ENCODE measurements around the gene CEP295NL. TPM values are rescaled to one million over a fixed set of nuclear protein-coding genes. Genes with fewer than 3 reads are reported as not detected.

The CEP295NL gene
- total RNA-seq, 4 donors from 2014 or later: 1.1 to 45.4 (median 9.1) TPM

- Histone ChIP-seq H3K27ac (no peak overlapping the region), H3K4me3 (no peak overlapping the region), H3K36me3 (no peaks in the 10 kb centered on the region), H3K9me3 (no peaks in the 10 kb centered on the region), H3K4me1 (peaks cover 0 to 42% (median 10%) of the 10 kb centered on the region in 4 donors), H3K27me3 (no peaks in the 10 kb centered on the region)
- DNase-seq: no peak
- no peak for TF ChIP-seq CTCF (IDR thresholded peaks at IDR 0.05)
- TF ChIP-seq POLR2A (IDR thresholded peaks at IDR 0.05): no peak
Observed at GRCh38 chr17:78893684-78894083, 9.3 kb downstream of the CEP295NL start.

- H3K27ac ChIP-seq: no peak overlapping the region
- DNase-seq: no peak
- TF ChIP-seq POLR2A (IDR thresholded peaks at IDR 0.05) (no peak), CTCF (IDR thresholded peaks at IDR 0.05) (no peak)
- no peaks in the 10 kb centered on the region for H3K27me3 ChIP-seq
- H3K4me1 ChIP-seq: peaks cover 0 to 42% (median 10%) of the 10 kb centered on the region in 4 donors
- no peaks in the 10 kb centered on the region for H3K9me3 ChIP-seq
- H3K36me3 ChIP-seq: no peaks in the 10 kb centered on the region
- H3K4me3 ChIP-seq: no peak overlapping the region
Observed at GRCh38 chr17:78892936-78893379, 10.0 kb downstream of the CEP295NL start.

- no peak overlapping the region for H3K4me3 ChIP-seq
- peak overlapping the region in 2 of 4 donors; percentile 25 to 79 for H3K27ac ChIP-seq
- peaks cover 0 to 42% (median 10%) of the 10 kb centered on the region in 4 donors for H3K4me1 ChIP-seq
- H3K9me3 ChIP-seq: no peaks in the 10 kb centered on the region
- no peaks in the 10 kb centered on the region for H3K27me3 ChIP-seq
- H3K36me3 ChIP-seq: no peaks in the 10 kb centered on the region
- DNase-seq: no peak
- no peak for TF ChIP-seq POLR2A (IDR thresholded peaks at IDR 0.05)
- TF ChIP-seq CTCF (IDR thresholded peaks at IDR 0.05): no peak
Observed at GRCh38 chr17:78892520-78892919, 10.5 kb downstream of the CEP295NL start.

- Histone ChIP-seq H3K4me3 (no peak overlapping the region), H3K27me3 (no peaks in the 10 kb centered on the region), H3K9me3 (no peaks in the 10 kb centered on the region), H3K4me1 (peaks cover 0 to 42% (median 10%) of the 10 kb centered on the region in 4 donors), H3K27ac (peak overlapping the region in 2 of 4 donors; percentile 25 to 79), H3K36me3 (no peaks in the 10 kb centered on the region)
- TF ChIP-seq POLR2A (IDR thresholded peaks at IDR 0.05): no peak
- no peak for TF ChIP-seq CTCF (IDR thresholded peaks at IDR 0.05)
- DNase-seq: no peak
Observed at GRCh38 chr17:78892062-78892456, 10.9 kb downstream of the CEP295NL start.

- Histone ChIP-seq H3K36me3 (no peaks in the 10 kb centered on the region), H3K27me3 (no peaks in the 10 kb centered on the region), H3K4me1 (peaks cover 0 to 37% (median 10%) of the 10 kb centered on the region in 4 donors), H3K9me3 (no peaks in the 10 kb centered on the region), H3K4me3 (no peak overlapping the region), H3K27ac (peak overlapping the region in 3 of 4 donors; percentile 39 to 79 (median 65))
- DNase-seq: no peak
- TF ChIP-seq CTCF (IDR thresholded peaks at IDR 0.05) (no peak), POLR2A (IDR thresholded peaks at IDR 0.05) (no peak)
Observed at GRCh38 chr17:78891406-78892061, 11.5 kb downstream of the CEP295NL start.

All from Peyer's patch (tissue), 4 donors.